ENCODE results near the gene MEGF6.

MEGF6 gene, protein sequence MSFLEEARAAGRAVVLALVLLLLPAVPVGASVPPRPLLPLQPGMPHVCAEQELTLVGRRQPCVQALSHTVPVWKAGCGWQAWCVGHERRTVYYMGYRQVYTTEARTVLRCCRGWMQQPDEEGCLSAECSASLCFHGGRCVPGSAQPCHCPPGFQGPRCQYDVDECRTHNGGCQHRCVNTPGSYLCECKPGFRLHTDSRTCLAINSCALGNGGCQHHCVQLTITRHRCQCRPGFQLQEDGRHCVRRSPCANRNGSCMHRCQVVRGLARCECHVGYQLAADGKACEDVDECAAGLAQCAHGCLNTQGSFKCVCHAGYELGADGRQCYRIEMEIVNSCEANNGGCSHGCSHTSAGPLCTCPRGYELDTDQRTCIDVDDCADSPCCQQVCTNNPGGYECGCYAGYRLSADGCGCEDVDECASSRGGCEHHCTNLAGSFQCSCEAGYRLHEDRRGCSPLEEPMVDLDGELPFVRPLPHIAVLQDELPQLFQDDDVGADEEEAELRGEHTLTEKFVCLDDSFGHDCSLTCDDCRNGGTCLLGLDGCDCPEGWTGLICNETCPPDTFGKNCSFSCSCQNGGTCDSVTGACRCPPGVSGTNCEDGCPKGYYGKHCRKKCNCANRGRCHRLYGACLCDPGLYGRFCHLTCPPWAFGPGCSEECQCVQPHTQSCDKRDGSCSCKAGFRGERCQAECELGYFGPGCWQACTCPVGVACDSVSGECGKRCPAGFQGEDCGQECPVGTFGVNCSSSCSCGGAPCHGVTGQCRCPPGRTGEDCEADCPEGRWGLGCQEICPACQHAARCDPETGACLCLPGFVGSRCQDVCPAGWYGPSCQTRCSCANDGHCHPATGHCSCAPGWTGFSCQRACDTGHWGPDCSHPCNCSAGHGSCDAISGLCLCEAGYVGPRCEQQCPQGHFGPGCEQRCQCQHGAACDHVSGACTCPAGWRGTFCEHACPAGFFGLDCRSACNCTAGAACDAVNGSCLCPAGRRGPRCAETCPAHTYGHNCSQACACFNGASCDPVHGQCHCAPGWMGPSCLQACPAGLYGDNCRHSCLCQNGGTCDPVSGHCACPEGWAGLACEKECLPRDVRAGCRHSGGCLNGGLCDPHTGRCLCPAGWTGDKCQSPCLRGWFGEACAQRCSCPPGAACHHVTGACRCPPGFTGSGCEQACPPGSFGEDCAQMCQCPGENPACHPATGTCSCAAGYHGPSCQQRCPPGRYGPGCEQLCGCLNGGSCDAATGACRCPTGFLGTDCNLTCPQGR (N-terminal part only)
- 302 reads per million, percentile 95 among the genes with 10 or more reads in this experiment for total RNA-seq

DNA sequence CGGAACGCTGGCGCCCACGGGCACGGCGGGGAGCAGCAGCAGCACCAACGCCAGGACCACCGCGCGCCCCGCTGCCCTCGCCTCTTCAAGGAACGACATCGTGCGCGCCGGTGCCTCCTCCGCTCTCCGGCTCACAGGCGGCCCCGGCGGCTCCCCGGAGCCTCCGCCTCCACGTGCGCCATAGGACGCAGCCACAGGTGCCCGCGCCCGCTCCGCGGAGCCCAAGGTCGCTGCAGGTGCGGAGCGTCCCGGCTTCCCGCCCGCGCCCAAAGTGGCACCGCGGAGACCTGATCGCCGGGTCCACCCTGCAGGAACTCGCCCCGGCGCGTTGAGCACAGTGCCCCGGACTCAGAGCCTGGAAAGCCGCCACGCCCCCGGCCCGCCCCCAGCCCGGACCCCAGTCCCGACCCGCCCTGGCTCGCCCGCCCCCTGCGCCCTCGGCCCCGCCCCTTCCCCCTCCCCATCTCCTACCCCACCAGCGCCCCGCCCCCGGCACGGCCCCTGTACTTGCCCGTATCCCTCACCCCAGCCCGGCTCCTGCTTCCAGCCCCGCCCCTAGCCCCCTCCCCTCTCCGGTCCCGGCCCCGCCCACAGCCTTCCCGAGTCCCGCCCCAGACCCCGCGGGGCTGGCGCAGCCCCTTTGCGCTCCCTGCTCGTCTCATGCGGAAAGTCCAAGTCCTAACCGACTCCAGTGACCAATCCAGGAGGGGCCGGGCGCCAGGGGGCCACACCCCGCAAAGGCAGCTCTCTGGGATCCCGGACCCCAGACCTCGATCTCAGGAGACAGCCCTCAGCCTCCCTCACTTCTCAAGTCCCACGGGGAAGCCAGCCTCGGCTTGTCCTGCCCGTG, at the start of gene MEGF6:
TSS of gene MEGF6 (minus strand) at position 339 of the 850 bp plus-strand sequence. CDS start at position 99, 240 bp downstream.
- DNase-seq, result peak; percentile 48

DNA sequence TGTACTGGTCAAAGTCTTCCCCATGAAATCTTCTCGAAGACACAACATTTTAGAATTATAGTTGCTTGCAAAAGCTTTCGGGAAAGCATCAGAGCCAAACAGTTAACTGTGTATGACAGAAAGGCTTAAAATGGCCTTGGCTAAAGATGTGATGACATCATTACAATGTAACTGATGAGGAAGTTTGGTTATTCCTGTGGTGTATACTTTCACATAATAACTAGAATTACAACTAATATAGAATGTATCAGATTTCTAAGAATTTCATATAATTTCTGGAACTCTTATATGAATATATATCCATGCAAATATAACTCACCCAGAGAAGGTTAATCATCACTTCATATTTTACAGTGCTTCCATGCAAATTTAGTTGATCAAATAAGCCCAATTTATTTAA, 49.4 kb upstream of the MEGF6 start:
- DNase-seq, result no peak

DNA sequence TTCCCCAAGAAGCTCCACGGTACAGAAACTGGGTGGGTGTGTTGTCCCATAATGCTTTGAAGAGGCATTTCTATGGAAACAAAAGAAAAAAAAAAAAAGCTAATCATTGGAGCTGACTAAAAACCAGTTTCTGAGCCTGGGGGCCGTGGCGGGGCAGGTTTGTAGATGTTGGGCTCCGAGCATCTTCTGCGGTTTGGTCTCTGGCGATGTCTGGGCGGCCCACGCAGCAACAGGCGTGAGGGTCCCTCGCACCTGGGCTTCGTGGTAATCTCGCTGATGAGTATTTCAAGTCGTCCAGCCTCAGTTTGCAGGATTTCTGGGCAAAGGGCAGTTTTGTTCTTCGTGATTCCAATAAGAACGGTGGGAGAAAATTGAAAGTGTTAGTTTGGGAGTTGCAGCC, 47.8 kb upstream of the MEGF6 start:
- no peak for DNase-seq

DNA sequence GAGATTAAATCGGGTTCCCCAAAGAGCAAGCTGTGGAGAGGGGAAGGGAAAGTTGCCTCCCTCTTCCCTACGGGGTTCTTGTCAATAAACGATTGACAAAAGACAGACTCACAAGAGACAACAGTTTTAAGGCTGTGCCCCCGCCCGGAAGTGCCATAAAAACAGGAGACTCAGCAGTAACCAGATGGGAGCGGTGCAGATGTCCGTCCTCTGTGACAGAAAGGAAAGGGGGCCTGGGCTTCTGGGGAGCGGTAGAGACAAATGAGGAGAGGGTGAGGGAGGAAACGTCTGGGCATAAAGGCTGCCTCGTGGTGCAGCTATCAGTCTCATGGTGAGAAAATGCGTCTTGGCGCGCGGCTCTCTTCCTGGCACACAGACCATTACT, 46.9 kb upstream of the MEGF6 start:
- no peak for DNase-seq

DNA sequence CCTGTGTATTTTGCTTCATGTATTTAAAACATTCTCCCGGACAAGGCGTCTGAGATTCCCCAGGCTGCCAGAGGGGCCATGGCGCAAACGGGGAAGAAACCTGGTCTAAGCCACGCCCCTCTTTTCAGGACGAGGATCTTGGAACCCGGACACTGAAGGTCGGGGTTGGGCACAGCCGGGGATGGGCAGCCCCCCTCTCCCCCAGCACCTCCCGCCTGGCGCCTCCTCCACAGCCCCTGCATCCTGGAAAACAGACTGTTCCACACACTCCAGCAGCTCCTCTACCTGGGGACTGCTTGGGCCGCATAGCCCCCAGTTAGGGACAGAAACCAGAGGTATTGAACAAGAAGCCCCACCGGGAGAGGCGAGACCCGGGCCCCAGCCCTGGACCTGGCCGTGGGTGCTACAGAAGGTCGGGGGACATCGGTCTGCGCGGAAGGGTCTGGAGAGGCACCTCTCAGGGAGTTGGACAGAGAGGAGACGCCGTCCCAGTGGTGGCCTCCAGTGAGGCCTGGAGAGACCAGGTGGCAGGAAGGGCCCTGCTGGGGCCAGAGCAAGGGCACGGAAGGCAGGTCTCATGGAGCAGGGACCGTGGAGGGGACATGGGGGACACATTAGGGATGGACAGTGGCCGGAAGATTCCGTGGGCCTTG, 46.4 kb upstream of the MEGF6 start:
- no peak for DNase-seq

DNA sequence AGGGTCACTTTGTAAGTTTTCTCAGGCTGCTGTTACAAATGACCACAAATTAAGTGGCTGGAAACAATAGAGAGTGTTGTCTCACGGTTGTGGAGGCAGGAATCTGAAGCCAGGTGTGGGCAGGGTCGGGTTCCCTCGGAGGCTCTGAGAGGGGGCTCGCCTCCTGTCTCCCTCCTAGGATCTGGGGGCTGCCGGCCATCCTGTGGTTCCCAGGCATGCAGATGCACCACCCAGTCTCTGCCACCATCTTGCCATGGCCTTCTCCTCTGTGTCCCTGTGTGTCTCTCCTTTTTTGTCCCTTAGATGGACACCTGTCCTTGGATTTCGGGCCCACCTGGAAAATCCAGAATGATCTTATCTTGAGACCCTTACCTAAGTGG, 45.8 kb upstream of the MEGF6 start:
- DNase-seq, result no peak

DNA sequence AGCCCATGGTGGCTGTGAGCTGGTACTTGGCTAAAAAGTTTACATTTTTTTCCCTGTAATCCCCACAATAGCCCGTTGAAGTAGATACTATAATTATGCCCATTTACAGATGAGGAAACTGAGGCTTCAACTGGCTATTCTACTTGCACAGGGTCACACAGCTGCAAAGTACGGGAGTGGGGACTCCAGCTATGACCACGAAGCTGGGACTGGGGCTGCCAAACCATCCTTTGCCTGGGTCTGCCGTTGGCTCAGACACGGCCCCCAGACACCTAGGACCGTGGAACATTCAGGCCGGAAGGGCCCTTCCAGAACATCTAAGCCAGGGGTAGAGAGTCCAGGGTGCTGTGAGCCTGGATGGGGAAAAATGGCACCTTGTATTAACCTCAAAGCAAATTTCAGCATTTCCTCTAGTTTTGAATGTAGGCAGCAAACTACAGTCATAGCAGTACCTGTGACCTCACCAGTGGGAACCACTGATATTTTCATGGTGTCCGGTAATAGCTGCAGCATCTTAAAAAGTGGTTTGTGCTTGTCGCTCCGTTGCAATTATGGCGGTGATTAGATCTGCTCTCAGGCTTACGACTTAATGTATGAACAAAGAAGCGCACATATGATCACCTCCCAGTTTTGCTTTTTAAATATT, 45.3 kb upstream of the MEGF6 start:
- no peak for DNase-seq

DNA sequence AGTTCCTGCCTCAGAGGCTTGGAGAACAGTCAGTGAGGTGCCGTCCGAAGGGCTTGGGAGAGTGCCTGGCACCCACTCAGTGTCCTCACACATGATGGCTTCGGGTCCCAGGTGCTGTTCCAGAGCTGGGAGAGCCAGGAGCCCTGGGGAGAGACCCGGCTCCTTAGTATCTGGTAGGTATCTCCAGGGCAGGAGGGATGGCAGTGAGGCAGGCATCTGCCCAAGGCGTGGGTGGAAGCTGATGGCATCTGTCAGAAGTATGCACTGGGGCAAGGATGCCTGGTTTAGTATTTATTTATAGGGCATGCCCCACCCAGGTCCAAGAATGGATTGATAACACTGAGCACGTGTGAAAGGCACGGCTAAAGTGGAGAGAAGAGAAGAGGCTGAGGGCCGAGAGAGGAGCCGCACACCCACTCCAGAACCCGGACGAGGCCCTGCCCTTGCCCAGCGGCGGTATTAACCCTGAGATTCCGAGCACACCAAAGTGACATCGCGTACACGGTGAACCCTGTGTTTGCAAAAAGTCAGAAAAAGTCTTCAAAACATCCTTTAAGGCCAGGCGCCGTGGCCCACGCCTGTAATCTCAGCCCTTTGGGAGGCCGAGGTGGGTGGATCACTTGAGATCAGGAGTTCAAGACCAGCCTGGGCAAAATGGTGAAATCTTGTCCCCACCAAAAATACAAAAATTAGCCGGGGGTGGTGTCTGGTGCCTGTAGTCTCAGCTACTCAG, 43.4 kb upstream of the MEGF6 start:
- no peak for DNase-seq

DNA sequence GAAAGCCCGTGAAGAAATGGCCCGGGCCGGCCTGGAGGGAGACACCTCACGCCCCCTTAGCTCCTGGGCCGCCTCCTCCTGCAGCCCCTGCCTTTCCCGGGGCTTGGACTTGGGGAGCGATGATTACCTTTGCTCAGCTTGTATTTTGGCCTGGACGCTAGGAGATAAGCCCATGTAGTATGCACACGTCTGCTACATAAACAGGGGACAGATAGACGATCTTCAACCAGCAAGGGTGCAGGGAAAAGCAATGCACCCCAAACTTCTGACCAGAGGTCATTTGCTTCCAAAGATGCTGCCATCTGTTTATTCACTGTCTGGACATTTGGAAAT, 41.9 kb upstream of the MEGF6 start:
- no peak for DNase-seq

DNA sequence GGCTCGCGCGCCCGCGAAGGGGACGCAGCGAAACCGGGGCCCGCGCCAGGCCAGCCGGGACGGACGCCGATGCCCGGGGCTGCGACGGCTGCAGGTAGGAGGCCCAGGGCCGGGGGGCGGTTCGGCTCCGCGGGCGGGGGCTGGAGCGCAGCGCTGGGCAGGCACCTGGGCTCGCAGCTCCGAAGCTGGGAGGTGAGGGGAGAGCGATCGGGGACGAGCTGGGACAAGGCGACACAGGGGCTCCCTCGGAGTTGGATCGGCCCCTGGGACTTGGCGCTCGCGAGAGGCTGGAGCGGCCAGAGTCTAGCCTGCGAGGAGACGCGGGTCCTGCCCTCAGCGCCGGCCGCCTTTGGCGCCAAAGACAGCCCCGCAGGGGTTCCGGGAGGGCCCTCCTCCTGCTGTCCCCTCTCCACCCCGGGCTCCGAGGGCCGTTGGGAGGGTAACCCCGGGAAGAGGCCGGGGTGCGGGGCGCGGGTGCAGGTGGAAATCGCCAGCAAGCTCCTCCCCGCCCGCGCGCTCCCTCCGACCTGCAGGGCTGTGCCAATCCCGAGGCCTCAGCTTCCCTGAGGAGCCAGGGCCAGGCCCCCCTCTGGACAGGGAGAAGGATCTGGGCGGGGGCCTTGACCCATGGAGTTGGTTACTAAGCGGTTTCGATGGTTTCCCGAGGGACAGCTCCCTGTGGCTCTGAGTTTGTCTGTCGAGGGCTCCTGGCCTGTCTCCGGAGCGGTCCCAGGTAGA, 41.4 kb upstream of the MEGF6 start:
- no peak for DNase-seq

DNA sequence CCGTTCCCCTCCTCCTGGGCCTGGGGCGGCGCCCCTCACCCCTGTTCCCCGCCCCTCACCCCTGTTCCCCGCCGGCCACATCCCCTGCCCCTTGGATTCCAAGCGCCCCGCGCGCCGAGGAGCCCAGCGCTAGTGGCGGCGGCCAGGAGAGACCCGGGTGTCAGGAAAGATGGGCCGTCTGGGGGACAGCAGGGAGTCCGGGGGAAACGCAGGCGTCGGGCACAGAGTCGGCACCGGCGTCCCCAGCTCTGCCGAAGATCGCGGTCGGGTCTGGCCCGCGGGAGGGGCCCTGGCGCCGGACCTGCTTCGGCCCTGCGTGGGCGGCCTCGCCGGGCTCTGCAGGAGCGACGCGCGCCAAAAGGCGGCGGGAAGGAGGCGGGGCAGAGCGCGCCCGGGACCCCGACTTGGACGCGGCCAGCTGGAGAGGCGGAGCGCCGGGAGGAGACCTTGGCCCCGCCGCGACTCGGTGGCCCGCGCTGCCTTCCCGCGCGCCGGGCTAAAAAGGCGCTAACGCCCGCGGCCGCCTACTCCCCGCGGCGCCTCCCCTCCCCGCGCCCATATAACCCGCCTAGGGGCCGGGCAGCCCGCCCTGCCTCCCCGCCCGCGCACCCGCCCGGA, 40.7 kb upstream of the MEGF6 start, which contains the start of gene TP73:
TSS of gene TP73 (plus strand) at position 587 of the 618 bp plus-strand sequence. CDS start 29,850 bp downstream, outside the sequence.
- DNase-seq, result no peak

DNA sequence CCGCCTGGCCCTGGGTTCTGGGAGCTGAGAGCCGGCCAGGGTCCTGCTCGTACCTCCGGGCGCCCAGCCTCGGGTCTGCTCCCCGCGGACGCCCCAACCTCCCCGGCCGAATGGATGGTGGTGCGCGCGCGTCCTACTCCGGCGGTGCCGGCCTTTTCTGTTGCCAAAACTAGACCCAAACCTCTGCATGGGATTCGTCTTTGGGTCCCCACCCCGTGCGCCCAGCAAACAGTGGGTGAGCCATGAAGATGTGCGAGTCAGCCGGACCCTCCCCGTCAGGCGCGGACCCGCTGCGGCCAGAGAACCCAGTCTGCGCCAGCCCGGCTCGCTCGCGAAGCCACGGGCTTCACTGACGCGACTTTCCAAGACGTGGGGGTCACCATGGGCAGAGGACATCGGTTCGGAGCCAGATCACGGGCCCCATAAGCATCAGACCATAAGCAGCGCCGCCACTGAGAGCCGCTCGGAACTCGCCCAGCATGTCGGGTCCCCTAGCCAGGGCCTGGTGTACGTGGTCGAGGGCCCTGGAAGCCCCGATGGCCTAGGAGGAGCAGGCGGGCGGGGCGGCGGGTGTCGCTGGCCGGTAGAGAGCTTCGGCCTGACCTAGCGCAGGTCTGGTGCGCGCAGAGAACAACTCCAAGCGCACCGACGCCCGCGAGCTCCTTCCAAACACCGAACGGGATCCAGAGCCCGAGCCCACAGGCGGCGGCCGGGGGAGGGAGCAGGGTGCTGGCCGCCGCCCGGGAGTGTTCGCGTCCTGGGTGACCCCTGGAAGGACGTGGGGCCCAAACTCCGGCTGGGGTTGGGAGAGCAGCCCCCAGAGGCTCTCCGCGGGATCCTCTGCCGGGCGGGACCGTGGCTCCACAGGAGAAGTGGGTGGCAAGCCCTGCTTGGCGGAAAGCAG, 40.0 kb upstream of the MEGF6 start:
- DNase-seq, result no peak

DNA sequence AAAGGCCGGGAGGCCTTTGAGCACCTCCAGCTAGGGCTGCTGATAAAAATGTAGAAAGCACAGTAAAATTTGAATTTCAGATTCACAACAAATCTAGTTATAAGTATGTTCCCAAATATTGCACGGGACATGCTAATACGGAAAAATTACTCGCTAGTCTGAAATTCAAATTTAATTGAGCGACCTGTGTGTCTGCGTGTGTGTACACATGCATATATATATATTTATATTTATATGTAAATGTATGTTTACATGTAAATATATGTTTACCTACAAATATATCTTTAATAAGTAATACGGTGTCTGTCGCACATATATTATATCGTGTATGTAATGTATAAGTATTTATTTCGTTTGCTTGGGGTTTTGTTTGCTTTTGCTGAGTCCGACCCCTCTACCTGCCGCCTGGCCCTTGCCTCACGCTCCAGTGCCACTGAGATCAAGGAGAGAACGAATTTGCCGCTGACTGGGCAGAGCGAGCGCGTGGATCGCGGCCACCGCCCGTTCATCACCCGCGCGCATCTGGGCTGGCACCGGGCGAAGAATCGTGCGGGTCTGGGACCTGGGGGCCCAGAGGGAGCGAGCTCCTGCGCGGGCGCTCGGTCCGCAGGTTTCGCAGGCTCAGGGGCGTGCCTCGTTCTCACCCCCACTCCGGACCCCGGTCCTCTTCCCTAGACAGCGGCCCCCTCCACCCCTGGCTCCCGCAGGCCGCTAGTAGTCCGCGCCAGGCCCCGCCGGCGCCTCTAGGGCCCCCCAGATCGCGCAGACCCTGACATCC, 39.1 kb upstream of the MEGF6 start:
- no peak for DNase-seq

DNA sequence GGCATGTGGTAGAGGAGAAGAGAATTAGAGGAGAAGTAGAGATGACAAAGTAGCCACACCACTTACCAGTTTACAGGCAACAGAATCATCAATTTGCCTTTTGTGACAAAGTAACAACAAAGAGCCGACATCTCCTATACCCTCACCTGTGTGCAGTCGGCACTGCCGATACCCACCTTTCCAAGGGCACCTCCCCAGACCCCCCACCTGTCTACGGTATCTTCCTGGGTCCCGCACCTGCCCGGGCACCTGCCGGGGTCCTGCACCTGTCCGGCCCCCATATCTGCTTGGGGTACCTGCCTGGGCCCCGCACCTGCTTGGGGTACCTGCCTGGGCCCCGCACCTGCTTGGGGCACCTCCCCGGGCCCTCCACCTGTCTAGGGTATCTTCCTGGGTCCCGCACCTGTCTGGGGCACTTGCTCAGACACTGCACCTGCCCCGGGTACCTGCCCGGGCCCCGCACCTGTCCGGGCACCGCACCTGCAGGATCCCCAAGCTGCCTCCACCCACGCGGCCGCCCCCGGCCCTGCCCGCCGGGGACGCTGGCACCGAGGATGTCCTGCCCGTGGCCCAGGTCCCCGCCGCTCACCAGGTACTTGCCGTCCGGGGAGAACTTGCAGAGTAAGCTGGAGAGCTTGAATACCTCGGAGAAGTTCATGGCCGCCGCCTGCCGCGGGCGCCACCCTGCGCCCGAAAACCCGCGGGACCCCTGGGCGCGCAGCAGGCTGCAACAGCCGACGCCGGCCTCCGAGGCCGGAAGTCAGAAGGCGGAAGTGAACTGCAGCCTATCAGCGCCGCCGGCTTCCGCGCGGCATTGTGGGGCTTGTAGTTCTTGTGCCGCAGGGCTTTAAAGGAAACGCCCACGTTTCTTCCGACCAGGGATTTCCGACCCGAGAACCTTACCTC, 38.3 kb upstream of the MEGF6 start, which contains the start of gene WRAP73:
TSS of gene WRAP73 (minus strand) at position 762 of the 906 bp plus-strand sequence. CDS start at position 658, 104 bp downstream.
- peak; percentile 83 for DNase-seq

DNA sequence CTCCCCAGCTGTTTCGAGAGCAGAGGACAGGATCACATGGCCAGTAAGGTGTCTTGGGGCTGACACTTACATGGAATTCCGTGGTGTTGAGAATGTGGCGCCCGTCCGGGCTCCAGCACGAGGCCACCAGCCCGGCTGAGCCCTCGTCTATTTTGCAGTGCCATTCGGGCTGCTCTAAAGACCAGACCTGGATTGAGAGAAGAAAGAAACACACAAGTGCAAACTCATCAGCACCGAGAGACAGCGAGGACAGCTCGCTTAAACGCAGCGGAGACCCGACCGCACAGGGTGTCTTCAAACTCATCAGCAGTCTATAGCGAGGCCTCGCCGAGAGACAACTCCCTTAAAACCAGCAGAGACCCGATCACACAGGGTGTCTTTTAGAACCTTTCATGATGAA, 35.3 kb upstream of the MEGF6 start:
- DNase-seq, result no peak

Data from effector CD4-positive, alpha-beta T cell (primary cell).